ENCODE measurements around the gene CYBC1.
A peak's percentile ranks its signal among the peaks of the same experiment; 100 is the strongest.

Gene CYBC1

GRCh38 chr17:82489117-82489516 lies 38.6 kb upstream of the CYBC1 start:
- peaks cover 14% of the 10 kb centered on the region for H3K36me3 Mint-ChIP-seq
- H3K4me3 Mint-ChIP-seq, result no peak overlapping the region
- H3K9me3 Mint-ChIP-seq, result no peaks in the 10 kb centered on the region
- no peak for DNase-seq (ENCODE audit: low spot score in 2 of 2)
- no peaks in the 10 kb centered on the region for H3K27me3 Mint-ChIP-seq
- H3K27ac Mint-ChIP-seq, result peak overlapping the region; percentile 65
- peaks cover 10% of the 10 kb centered on the region for H3K4me1 Mint-ChIP-seq
- no peak for ATAC-seq (ENCODE audit: low read depth)

DNA sequence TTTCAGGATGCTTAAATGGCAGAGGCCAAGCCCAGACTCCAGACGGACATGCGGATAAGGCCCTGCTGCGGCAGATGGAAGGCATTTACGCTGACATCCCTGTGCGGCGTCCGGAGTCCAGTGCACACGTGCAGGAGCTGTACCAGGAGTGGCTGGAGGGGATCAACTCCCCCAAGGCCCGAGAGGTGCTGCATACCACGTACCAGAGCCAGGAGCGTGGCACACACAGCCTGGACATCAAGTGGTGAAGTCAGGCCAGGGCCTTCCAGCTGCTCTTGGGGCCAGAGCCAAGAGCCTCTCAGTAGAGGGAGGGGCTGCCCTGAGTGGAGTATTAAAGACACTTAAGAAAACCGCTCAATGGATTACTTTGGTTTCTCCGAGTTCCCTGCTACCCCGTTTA lies 37.4 kb upstream of the CYBC1 start:
- H3K36me3 Mint-ChIP-seq, result peaks cover 18% of the 10 kb centered on the region
- no peaks in the 10 kb centered on the region for H3K9me3 Mint-ChIP-seq
- H3K4me1 Mint-ChIP-seq, result peaks cover 8% of the 10 kb centered on the region
- ATAC-seq (ENCODE audit: low read depth), result no peak
- no peak overlapping the region for H3K27ac Mint-ChIP-seq
- H3K27me3 Mint-ChIP-seq, result no peaks in the 10 kb centered on the region
- DNase-seq (ENCODE audit: low spot score in 2 of 2), result no peak
- H3K4me3 Mint-ChIP-seq, result no peak overlapping the region

DNA sequence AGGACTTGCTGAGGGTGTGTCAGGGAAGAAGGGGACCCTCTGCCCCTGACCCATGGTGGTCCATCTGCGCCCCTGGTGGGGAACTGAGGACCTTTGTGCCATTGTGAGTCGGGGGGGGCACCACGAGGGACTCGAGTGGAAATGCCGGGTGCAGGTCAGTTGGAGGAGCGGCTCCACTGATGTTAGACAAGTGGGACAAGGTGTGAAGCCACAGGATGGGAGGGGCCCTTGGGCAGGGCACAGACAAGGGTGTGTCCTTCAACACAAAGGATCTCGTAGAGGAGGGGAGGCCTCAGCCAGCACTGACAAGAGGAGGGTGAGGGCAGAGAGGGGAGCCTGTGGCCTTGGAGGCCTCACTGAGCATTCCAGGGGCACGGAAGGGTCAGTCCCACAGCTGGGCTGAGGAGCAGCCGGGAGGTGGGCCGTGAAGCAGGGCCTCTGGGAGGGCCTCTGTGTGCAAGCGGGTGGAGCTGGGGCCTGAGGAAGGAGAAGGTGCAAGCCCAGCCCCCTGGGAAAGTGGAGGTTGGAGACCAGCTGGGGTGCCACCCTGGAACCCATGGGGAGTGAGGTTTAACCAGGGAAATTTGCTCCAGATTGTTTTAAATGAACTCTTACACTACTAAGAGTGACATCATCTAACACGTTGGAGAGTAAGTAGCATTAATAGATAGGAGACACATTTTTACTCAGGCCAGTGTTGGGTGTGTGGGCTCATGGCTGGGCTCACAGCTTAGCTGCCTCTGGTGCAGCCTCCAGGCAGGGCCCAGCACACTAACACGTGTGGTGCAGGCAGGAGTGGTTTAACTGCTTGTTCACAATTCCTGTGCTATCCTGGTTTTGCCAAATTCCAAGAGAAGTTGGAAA lies 35.9 kb upstream of the CYBC1 start:
- ATAC-seq (ENCODE audit: low read depth), result no peak
- Mint-ChIP-seq H3K4me1 (peaks cover 8% of the 10 kb centered on the region), H3K27me3 (no peaks in the 10 kb centered on the region), H3K27ac (no peak overlapping the region), H3K9me3 (no peaks in the 10 kb centered on the region), H3K4me3 (no peak overlapping the region), H3K36me3 (peaks cover 21% of the 10 kb centered on the region)
- DNase-seq (ENCODE audit: low spot score in 2 of 2), result no peak

DNA sequence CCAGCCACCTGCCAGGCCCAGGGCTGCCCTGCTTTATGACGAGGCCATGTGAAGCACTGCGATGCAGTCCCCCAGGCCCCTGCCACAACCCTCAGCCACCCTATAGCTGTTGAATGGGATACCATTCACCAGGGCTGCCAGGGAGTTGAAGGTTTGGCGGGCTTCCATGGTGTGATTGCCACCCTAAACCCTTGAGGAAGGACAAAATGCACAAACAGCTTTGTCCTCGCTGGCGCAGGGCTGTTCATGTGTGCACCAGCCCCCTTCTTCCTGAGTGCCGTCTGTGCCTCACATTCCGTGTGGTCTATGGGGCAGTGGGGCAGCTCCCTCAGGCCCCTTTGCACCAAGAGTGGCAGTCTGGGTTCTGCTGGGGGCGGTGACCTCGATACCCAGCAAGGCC lies 33.3 kb upstream of the CYBC1 start:
- Mint-ChIP-seq H3K27ac (no peak overlapping the region), H3K4me1 (peaks cover 4% of the 10 kb centered on the region), H3K27me3 (no peaks in the 10 kb centered on the region), H3K4me3 (no peak overlapping the region), H3K9me3 (no peaks in the 10 kb centered on the region), H3K36me3 (peaks cover 25% of the 10 kb centered on the region)
- DNase-seq (ENCODE audit: low spot score in 2 of 2) (no peak), ATAC-seq (ENCODE audit: low read depth) (no peak)

GRCh38 chr17:82483204-82483660 lies 32.7 kb upstream of the CYBC1 start:
- Mint-ChIP-seq H3K4me3 (no peak overlapping the region), H3K36me3 (peaks cover 24% of the 10 kb centered on the region), H3K4me1 (peaks cover 4% of the 10 kb centered on the region), H3K27ac (no peak overlapping the region), H3K27me3 (no peaks in the 10 kb centered on the region), H3K9me3 (no peaks in the 10 kb centered on the region)
- no peak for DNase-seq (ENCODE audit: low spot score in 2 of 2)
- no peak for ATAC-seq (ENCODE audit: low read depth)

DNA sequence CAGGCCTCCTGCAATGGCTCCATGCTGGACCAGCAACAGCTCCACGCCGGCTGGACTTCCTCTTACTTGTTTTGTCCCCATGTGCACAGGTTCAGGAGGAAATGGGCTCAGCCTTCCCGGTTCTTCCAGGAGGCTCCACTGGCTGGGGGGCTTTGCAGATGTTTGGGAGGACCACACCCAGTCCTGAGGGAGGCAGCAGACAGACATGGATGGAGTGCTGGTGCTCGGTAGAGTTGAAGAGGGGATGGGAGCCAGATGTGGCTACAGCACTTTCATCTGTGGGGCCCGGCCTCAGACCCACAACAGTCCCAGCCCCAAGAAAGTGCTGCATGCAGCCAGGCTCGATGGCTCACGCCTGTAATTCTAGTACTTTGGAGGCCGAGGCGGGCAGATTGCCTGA lies 29.8 kb upstream of the CYBC1 start:
- no peak overlapping the region for H3K27ac Mint-ChIP-seq
- H3K36me3 Mint-ChIP-seq, result peaks cover 16% of the 10 kb centered on the region
- no peak for ATAC-seq (ENCODE audit: low read depth)
- no peaks in the 10 kb centered on the region for H3K9me3 Mint-ChIP-seq
- H3K4me3 Mint-ChIP-seq, result no peak overlapping the region
- H3K27me3 Mint-ChIP-seq, result no peaks in the 10 kb centered on the region
- no peak for DNase-seq (ENCODE audit: low spot score in 2 of 2)
- no peaks in the 10 kb centered on the region for H3K4me1 Mint-ChIP-seq

- Mint-ChIP-seq H3K4me3 (no peak overlapping the region), H3K9me3 (no peaks in the 10 kb centered on the region), H3K4me1 (no peaks in the 10 kb centered on the region), H3K27me3 (no peaks in the 10 kb centered on the region), H3K36me3 (peaks cover 16% of the 10 kb centered on the region), H3K27ac (no peak overlapping the region)
- DNase-seq (ENCODE audit: low spot score in 2 of 2), result no peak
- no peak for ATAC-seq (ENCODE audit: low read depth)
These were observed 29.1 kb upstream of the CYBC1 start for GRCh38 chr17:82479602-82480001.

DNA sequence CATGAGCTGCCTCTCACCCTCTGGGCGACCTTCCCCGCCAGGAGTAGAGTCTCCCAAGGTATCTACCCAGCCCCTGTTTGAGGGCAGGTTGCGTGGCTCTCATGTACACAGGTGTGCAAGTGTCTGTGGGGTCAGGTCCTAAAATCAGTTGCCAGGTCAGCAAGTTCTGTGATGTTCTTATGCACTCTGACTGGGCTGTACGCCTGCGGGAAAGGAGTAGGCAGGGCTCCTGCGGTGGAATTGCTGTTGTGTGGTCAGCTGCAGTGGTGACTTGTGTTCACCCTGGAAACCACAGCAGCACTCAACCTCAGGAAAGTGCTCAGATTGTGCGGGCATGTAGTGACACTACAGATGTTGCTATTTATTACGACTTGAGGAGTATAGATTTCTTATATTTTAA lies 27.4 kb upstream of the CYBC1 start:
- Mint-ChIP-seq H3K27ac (no peak overlapping the region), H3K4me3 (no peak overlapping the region), H3K27me3 (no peaks in the 10 kb centered on the region), H3K4me1 (no peaks in the 10 kb centered on the region), H3K36me3 (peaks cover 11% of the 10 kb centered on the region), H3K9me3 (no peaks in the 10 kb centered on the region)
- ATAC-seq (ENCODE audit: low read depth), result no peak
- no peak for DNase-seq (ENCODE audit: low spot score in 2 of 2)

- Mint-ChIP-seq H3K27me3 (no peaks in the 10 kb centered on the region), H3K27ac (no peak overlapping the region), H3K36me3 (peaks cover 16% of the 10 kb centered on the region), H3K4me3 (no peak overlapping the region), H3K9me3 (no peaks in the 10 kb centered on the region), H3K4me1 (no peaks in the 10 kb centered on the region)
- DNase-seq (ENCODE audit: low spot score in 2 of 2), result no peak
- ATAC-seq (ENCODE audit: low read depth), result no peak
These were observed 24.9 kb upstream of the CYBC1 start for GRCh38 chr17:82475458-82475857.

DNA sequence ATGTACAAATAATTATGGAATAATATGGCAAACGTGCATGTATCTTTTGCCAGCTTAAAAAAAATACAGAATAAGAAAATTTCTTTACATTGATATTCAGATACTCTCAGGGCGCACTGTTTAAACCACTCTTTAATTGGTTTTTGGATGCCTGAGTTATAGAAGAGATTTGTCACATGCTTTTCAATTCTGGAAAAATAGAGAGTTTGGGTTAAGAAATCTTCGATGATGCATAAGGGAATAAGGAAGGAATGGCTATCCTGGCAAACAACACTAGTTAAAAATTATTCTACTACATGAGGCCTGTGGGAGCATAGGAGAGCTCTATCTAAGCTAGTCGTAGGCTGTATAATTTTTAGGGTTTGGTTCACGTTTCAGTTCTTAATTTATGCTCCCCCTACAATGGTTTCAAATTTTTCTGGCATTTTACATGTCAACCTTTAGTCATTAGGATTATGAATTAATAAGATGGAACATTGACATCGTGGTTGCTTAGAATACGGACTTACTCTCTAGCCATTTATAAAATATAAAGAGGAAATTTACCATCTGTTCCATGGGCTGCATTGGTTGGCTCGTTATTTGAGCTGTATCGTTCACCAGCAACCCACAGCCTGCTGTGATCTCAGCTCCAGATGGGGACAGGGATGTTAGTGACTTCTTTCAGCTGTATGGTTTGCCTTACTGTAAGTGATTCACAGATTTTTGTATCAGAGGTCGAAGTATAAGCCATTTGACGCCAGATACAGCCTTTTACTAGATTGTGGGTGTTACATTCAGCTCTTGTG lies 23.9 kb upstream of the CYBC1 start:
- no peaks in the 10 kb centered on the region for H3K27me3 Mint-ChIP-seq
- H3K4me3 Mint-ChIP-seq, result no peak overlapping the region
- no peak overlapping the region for H3K27ac Mint-ChIP-seq
- H3K4me1 Mint-ChIP-seq, result no peaks in the 10 kb centered on the region
- no peak for DNase-seq (ENCODE audit: low spot score in 2 of 2)
- H3K36me3 Mint-ChIP-seq, result peaks cover 15% of the 10 kb centered on the region
- no peaks in the 10 kb centered on the region for H3K9me3 Mint-ChIP-seq
- ATAC-seq (ENCODE audit: low read depth), result no peak

DNA sequence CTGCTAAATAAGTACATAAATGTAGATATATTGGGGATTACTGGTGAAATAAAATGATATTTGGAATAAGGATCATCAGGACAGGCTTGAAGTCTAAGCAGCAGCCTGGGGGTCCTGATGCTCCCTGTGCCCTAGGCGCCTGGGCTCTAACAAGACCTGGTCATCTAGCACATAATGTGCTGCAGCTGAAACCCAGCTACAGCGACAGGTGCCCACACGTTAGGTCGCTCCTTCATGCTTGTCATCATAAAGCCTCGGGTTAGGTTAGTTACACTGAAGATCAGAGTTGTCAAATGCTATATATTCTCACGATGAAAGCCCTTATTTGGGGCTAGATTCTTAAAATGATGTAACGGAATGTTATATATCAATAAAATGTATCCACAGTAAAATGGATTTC lies 19.5 kb upstream of the CYBC1 start:
- Mint-ChIP-seq H3K9me3 (no peaks in the 10 kb centered on the region), H3K27ac (no peak overlapping the region), H3K4me1 (no peaks in the 10 kb centered on the region), H3K27me3 (no peaks in the 10 kb centered on the region), H3K36me3 (peaks cover 26% of the 10 kb centered on the region), H3K4me3 (no peak overlapping the region)
- no peak for ATAC-seq (ENCODE audit: low read depth)
- DNase-seq (ENCODE audit: low spot score in 2 of 2), result no peak

- Mint-ChIP-seq H3K27me3 (no peaks in the 10 kb centered on the region), H3K36me3 (peaks cover 33% of the 10 kb centered on the region), H3K4me3 (no peak overlapping the region), H3K27ac (no peak overlapping the region), H3K4me1 (no peaks in the 10 kb centered on the region), H3K9me3 (no peaks in the 10 kb centered on the region)
- DNase-seq (ENCODE audit: low spot score in 2 of 2) (no peak), ATAC-seq (ENCODE audit: low read depth) (no peak)
These were observed 18.1 kb upstream of the CYBC1 start for GRCh38 chr17:82468692-82469091.

- Mint-ChIP-seq H3K36me3 (peaks cover 35% of the 10 kb centered on the region), H3K9me3 (no peaks in the 10 kb centered on the region), H3K27ac (no peak overlapping the region)
These were observed 14.6 kb upstream of the CYBC1 start for GRCh38 chr17:82465023-82465603.

GRCh38 chr17:82464567-82464929 lies 14.0 kb upstream of the CYBC1 start:
- DNase-seq (ENCODE audit: low spot score in 2 of 2), result no peak
- no peak overlapping the region for H3K27ac Mint-ChIP-seq
- H3K27me3 Mint-ChIP-seq, result no peaks in the 10 kb centered on the region
- no peaks in the 10 kb centered on the region for H3K9me3 Mint-ChIP-seq
- no peak overlapping the region for H3K4me3 Mint-ChIP-seq
- H3K36me3 Mint-ChIP-seq, result peaks cover 33% of the 10 kb centered on the region
- H3K4me1 Mint-ChIP-seq, result peaks cover 7% of the 10 kb centered on the region
- ATAC-seq (ENCODE audit: low read depth), result no peak

More at GRCh38 chr17:82465023-82465603, 14.6 kb upstream of the CYBC1 start:
- no peak overlapping the region for H3K4me3 Mint-ChIP-seq
- H3K27me3 Mint-ChIP-seq, result no peaks in the 10 kb centered on the region
- H3K4me1 Mint-ChIP-seq, result peaks cover 7% of the 10 kb centered on the region
- ATAC-seq (ENCODE audit: low read depth), result no peak
- DNase-seq (ENCODE audit: low spot score in 2 of 2), result no peak

Data from memory B cell (primary cell).